HL-60 (cell line): Measurements from ENCODE around the gene MALRD1.

ENCODE experiments used
- CTCF ChIP-seq: IDR thresholded peaks from one replicate; pipeline ENCODE4 v1.5.1; 2011; ENCODE audit warnings: low read length, control low read depth, inconsistent platforms; ENCODE audit not compliant: insufficient read depth
- POLR2AphosphoS5 ChIP-seq: IDR thresholded peaks from 2 replicates; pipeline ENCODE4 v1.6.1; 2012; ENCODE audit warnings: low read depth

GRCh38 chr10:19606968-19607367 is 558.4 kb downstream of the MALRD1 start:
- TF ChIP-seq CTCF (no peak), POLR2AphosphoS5 (no peak)
